GM12874 (cell line): Measurements from ENCODE around the gene FMNL2.

ENCODE experiments used
- TF ChIP-seq, protein P1 (sequence below): IDR thresholded peaks from 2 replicates; pipeline ENCODE4 v1.5.1; 2011; ENCODE audit warnings: low read depth, mild to moderate bottlenecking, control low read depth, low read length, moderate library complexity; ENCODE audit not compliant: insufficient read depth

Gene FMNL2

DNA sequence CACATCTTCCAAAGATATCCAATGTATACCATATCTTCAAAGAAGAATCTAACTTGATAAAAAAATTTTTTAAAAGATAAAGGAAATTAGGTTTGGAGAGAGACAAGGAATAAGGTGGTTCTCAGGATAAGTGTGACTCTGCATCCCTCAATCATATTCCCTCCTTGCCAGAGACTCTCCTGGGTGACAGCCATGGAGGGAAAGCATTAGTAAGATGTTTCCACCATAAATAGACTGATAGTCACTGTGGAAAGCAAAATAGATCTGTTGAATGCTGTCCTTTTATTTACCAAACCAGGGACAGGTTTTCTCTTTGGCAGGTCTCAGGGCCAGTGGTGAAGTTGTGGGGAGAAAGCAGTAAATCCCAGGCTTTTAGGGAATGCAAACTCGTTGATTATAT, 274.7 kb downstream of the FMNL2 start:
- TF ChIP-seq, protein P1, sequence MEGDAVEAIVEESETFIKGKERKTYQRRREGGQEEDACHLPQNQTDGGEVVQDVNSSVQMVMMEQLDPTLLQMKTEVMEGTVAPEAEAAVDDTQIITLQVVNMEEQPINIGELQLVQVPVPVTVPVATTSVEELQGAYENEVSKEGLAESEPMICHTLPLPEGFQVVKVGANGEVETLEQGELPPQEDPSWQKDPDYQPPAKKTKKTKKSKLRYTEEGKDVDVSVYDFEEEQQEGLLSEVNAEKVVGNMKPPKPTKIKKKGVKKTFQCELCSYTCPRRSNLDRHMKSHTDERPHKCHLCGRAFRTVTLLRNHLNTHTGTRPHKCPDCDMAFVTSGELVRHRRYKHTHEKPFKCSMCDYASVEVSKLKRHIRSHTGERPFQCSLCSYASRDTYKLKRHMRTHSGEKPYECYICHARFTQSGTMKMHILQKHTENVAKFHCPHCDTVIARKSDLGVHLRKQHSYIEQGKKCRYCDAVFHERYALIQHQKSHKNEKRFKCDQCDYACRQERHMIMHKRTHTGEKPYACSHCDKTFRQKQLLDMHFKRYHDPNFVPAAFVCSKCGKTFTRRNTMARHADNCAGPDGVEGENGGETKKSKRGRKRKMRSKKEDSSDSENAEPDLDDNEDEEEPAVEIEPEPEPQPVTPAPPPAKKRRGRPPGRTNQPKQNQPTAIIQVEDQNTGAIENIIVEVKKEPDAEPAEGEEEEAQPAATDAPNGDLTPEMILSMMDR = no peak

DNA sequence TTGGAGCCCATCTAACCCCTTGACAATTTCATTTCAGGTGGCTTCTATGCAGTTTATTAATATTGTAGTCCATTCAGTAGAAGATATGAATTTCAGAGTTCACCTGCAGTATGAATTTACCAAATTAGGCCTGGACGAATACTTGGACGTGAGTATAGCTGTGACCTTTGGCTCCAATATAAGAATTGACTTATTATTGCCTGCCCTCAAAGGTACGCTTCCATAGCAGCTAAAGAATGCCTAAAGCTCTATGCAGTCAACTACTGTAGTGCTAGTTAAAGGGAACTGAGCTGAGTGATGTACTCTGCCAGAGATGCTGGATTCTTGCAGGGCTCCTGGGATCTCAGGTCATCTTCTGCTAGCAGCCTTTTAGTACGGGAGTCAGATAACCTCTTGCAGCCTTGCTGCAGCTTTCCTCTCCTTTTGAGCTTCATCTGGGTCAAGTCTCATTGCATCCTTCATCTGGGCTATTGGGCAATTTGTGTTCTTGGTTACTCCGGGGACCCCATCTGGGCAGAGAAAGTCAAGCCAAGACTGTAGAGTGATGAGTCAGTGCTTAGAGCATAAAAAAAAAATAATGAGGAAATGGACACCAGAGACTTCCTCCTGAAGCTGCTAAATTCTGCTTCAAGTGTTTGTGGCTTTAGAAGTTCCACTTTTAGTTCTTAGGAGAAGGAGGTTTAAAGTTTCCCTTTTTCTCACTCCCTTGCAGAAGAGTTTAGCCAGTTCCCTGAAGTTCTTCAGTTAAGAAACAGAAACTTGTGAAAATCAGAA, 276.7 kb downstream of the FMNL2 start:
- TF ChIP-seq, protein P1 = no peak

DNA sequence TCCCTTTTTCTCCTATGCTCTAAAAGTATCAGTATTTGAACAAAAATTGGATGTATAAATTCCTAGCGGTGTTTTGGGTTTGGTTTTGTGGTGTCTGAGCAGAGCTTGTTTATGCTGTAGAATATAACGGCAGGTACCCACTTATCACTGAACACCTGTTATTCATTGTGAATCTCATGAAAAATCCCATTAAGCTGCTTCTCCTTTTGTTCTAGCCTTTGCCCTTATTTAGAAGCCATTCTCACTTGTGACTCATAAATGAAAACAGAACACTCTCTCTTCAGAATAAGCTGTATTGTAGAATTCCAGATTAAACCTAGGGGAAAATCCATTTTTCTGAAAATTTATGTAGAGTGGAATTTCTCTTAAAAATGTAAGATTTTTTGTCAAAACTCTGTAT, 278.3 kb downstream of the FMNL2 start:
- TF ChIP-seq, protein P1 = no peak

DNA sequence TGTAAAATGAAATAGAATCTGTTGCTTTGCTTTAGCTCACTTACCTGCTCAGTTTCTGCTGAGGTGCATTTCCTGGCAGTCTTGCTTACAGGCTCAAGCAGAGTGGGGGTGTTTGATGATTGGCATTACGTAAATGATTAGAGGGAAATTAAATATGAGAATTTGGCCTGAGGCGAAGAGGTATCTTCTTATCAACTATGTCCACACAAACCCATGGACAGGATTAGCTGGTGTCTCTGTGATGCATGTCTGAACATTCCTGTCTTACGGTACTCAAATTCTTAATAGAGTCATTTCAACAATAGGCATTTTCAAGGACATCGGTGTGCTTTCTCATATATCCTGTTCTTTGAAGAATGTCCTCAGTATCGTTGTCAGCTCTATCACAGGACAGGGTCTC, 280.2 kb downstream of the FMNL2 start:
- TF ChIP-seq, protein P1 = no peak

DNA sequence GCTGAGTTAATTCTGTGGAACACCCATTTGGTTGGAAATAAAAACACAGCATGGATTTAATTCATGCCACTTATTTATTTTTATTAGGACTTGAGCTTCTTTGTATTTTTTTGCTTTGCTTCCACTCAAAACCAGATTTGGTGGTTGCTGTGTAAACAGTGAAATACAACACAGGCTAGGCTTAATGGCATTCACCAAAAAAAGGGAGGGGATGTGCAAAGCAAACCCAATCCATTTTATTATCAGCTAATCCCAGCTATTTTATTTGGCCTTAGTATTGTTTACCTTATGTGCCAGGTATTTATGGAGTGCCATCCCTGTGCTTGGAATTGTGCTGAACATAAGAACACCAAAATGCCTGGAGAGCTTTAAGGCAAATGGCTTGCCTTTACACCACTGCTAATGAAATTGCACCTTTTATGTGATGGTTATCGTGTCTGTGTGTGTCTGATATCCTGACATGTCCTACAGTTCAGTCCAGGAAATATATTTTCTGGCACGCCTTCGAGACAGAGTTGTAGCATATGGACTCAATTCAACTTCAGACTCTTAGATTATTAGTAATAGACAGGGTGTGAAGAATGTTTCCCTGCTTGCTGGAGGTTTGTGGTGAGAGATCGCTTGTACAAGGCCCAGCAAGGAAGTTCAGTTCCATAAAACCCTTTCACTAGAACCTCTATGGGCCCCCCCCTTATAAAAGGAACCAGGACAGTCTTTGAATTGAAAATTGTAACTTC, 282.6 kb downstream of the FMNL2 start:
- TF ChIP-seq, protein P1 = no peak

DNA sequence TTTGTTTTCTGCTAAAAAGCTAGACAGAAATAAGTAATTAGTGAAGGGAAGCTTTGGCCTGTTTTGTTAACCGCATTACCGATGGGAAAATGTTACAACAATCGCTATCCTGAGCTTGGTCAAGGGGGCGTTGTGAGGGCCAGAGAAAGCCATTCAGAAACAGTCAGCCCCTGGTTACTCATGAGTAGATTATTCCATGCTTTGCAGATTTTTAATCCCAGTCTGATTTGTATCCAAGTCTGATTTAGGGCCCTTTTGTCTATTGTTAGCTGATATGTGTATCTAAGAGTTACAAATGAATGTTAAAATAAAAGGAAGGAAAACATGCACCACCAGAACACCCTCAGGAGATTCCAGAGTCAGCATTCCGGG, 283.2 kb downstream of the FMNL2 start:
- TF ChIP-seq, protein P1 = no peak

DNA sequence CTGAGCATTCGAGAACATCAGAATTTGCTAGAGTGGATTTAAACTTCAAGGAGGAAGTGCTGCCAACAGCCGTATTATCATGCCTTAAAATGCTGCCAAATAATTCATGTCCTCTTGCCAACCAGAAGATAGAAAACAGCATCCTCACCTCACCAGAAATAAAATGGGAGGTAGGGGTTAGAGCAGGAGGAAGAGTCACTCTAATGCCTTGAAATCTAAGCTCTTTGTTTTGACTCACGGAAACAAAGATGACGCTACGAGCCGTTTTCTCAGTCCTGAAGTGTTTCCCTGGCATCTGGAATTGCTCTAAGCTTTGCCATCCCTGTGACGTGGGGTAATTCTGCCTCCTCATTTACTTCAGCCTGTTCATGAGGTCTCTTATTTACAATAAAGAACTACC, 285.2 kb downstream of the FMNL2 start:
- TF ChIP-seq, protein P1 = no peak
